IMR-90 (cell line): Measurements from ENCODE around the gene LEMD1. TPM values are rescaled to one million over a fixed set of nuclear protein-coding genes. Genes with fewer than 3 reads are reported as not detected.

Experiments
- ATAC-seq: fragments of 200-7000 bp; cut with Tn5 transposase; 2 replicates; pipeline ENCODE4 v1.9.1; 2020; ENCODE audit warnings: low read depth, mild to moderate bottlenecking, moderate library complexity
- BruUV-seq: library from RNA; stranded (reverse); fragments of 400-500 nt; replicated peaks from 2 replicates; lab custom pipeline; 2021; lab: Mats Ljungman, UMichigan
- CTCF ChIA-PET: fragments of 300-600 bp; formaldehyde crosslinking; extraction: SDS; loops from one replicate; lab custom pipeline; 2021; ENCODE audit warnings: antibody characterized with exemption; lab: Yijun Ruan, JAX
- POLR2A ChIA-PET: fragments of 300-600 bp; sonication (Branson Sonifier 250); formaldehyde crosslinking; loops from one replicate; lab custom pipeline; 2022; ENCODE audit warnings: antibody characterized with exemption; ENCODE audit not compliant: unreplicated experiment; lab: Charles Lee
- DNase-seq: peaks from one replicate; pipeline ENCODE4 v3.0.0; 2013
- H2AFZ ChIP-seq: replicated peaks from 2 replicates; pipeline ENCODE3; 2013; ENCODE audit warnings: low read length, mild to moderate bottlenecking; ENCODE audit not compliant: poor library complexity
- H2AK5ac ChIP-seq: 2 replicates; pipeline ENCODE4 v1.6.1; 2013; ENCODE audit warnings: low read depth, low read length, inconsistent platforms
- H2AK9ac ChIP-seq: replicated peaks from 2 replicates; pipeline ENCODE3; 2013; ENCODE audit warnings: mild to moderate bottlenecking, low read depth, low read length, moderate library complexity; ENCODE audit not compliant: poor library complexity
- H2BK120ac ChIP-seq: 2 replicates; pipeline ENCODE4 v1.6.1; 2013; ENCODE audit warnings: low read depth, low read length, inconsistent platforms
- H2BK15ac ChIP-seq: 3 replicates; pipeline ENCODE4 v1.6.1; 2013; ENCODE audit warnings: low read depth, low read length, inconsistent platforms
- H2BK20ac ChIP-seq: 2 replicates; pipeline ENCODE4 v1.6.1; 2013; ENCODE audit warnings: low read depth, mild to moderate bottlenecking, inconsistent platforms, low read length, moderate library complexity
- H2BK5ac ChIP-seq: 2 replicates; pipeline ENCODE4 v1.6.1; 2013; ENCODE audit warnings: mild to moderate bottlenecking, low read depth, low read length, inconsistent platforms; ENCODE audit not compliant: poor library complexity, severe bottlenecking
- H3K14ac ChIP-seq: replicated peaks from 2 replicates; pipeline ENCODE4 v1.6.1; 2013; ENCODE audit warnings: low read depth, low read length, inconsistent platforms
- H3K18ac ChIP-seq: 2 replicates; pipeline ENCODE4 v1.6.1; 2013; ENCODE audit warnings: low read depth, low read length, control low read depth
- H3K23ac ChIP-seq: 2 replicates; pipeline ENCODE4 v1.6.1; 2013; ENCODE audit warnings: low read depth, low read length, inconsistent platforms
- H3K27ac ChIP-seq: 2 replicates; pipeline ENCODE4 v1.5.1; 2013; ENCODE audit warnings: mild to moderate bottlenecking, control low read depth, low read length; ENCODE audit not compliant: insufficient read depth
- H3K27me3 ChIP-seq: 2 replicates; pipeline ENCODE4 v1.6.1; 2013; ENCODE audit warnings: low read length; ENCODE audit not compliant: control insufficient read depth, insufficient read depth
- H3K36me3 ChIP-seq: 2 replicates; pipeline ENCODE4 v1.6.1; 2013; ENCODE audit warnings: low read length, mixed read lengths; ENCODE audit not compliant: control insufficient read depth, insufficient read depth
- H3K4ac ChIP-seq: 2 replicates; pipeline ENCODE4 v1.6.1; 2013; ENCODE audit warnings: low read depth, low read length, inconsistent platforms
- H3K4me1 ChIP-seq: 2 replicates; pipeline ENCODE4 v1.6.1; 2013; ENCODE audit warnings: low read length, mixed read lengths; ENCODE audit not compliant: control insufficient read depth, insufficient read depth
- H3K4me2 ChIP-seq: 2 replicates; pipeline ENCODE4 v1.6.1; 2013; ENCODE audit warnings: low read depth, mild to moderate bottlenecking, control low read depth, low read length, moderate library complexity
- H3K4me3 ChIP-seq: 2 replicates; pipeline ENCODE4 v1.5.1; 2013; ENCODE audit warnings: low read depth, mild to moderate bottlenecking, control low read depth, low read length, moderate library complexity; ENCODE audit not compliant: insufficient read depth
- H3K56ac ChIP-seq: 2 replicates; pipeline ENCODE4 v1.6.1; 2013; ENCODE audit warnings: low read length, inconsistent platforms; ENCODE audit not compliant: insufficient read depth; ENCODE audit errors: extremely low read depth
- H3K79me1 ChIP-seq, 2 experiments: 2 replicates each; pipeline ENCODE4 v1.6.1; 2013; ENCODE audit warnings: low read length in 2 of 2, inconsistent platforms in 1 of 2, low read depth in 1 of 2
- H3K9ac ChIP-seq: 2 replicates; pipeline ENCODE4 v1.6.1; 2013; ENCODE audit warnings: low read depth, low read length, control low read depth
- H3K9me1 ChIP-seq: 2 replicates; pipeline ENCODE4 v1.6.1; 2013; ENCODE audit warnings: low read length, inconsistent platforms; ENCODE audit not compliant: insufficient read depth
- H3K9me3 ChIP-seq: 2 replicates; pipeline ENCODE4 v1.6.1; 2013; ENCODE audit warnings: low read length; ENCODE audit not compliant: control insufficient read depth, insufficient read depth
- H4K20me1 ChIP-seq: 2 replicates; pipeline ENCODE4 v1.6.1; 2013; ENCODE audit warnings: low read length, inconsistent platforms; ENCODE audit not compliant: insufficient read depth
- H4K5ac ChIP-seq: 2 replicates; pipeline ENCODE4 v1.6.1; 2013; ENCODE audit warnings: mild to moderate bottlenecking, low read depth, low read length, control low read depth
- H4K8ac ChIP-seq, 2 experiments: 2 replicates each; pipeline ENCODE4 v1.6.1; 2013; ENCODE audit warnings: low read depth in 2 of 2, low read length in 2 of 2, control low read depth in 1 of 2, inconsistent platforms in 1 of 2
- H4K91ac ChIP-seq: 2 replicates; pipeline ENCODE4 v1.6.1; 2013; ENCODE audit warnings: low read depth, low read length, inconsistent platforms; ENCODE audit not compliant: insufficient read depth
- CEBPB ChIP-seq: IDR thresholded peaks from 2 replicates; pipeline ENCODE4 v1.6.1; 2012; ENCODE audit warnings: low read depth, low read length, improper control_type of control experiment
- MAFK ChIP-seq: IDR thresholded peaks from 2 replicates; pipeline ENCODE4 v1.6.1; 2012; ENCODE audit warnings: low read depth, low read length, improper control_type of control experiment
- MXI1 ChIP-seq: IDR thresholded peaks from 2 replicates; pipeline ENCODE4 v1.6.1; 2012; ENCODE audit warnings: low read depth, mild to moderate bottlenecking, low read length, moderate library complexity, borderline replicate concordance
- NFE2L2 ChIP-seq: fragments of 150-350 bp; IDR thresholded peaks from 2 replicates; pipeline ENCODE4 v1.6.1; 2016; ENCODE audit warnings: low read depth, mild to moderate bottlenecking, low read length
- RAD21 ChIP-seq: IDR thresholded peaks from 2 replicates; pipeline ENCODE4 v1.6.1; 2012; ENCODE audit warnings: low read length, improper control_type of control experiment
- RCOR1 ChIP-seq: IDR thresholded peaks from 2 replicates; pipeline ENCODE4 v1.6.1; 2012; ENCODE audit warnings: mild to moderate bottlenecking, low read length, improper control_type of control experiment; ENCODE audit not compliant: insufficient replicate concordance
- RFX5 ChIP-seq: IDR thresholded peaks from 2 replicates; pipeline ENCODE4 v1.8.0; 2012; ENCODE audit warnings: low read depth, mild to moderate bottlenecking, low read length, moderate library complexity
- WGBS, 2 experiments: methylation state at CpG; one replicate each; pipeline versions ENCODE4 v1.1.5 to v1.1.7; 2013; ENCODE audit warnings: missing lambda C conversion rate in 2 of 2; ENCODE audit not compliant: insufficient read length in 1 of 2; ENCODE audit errors: extremely low coverage in 2 of 2; 5-methylcytosine and 5-hydroxymethylcytosine counted together
- dilution Hi-C: fragments of 300-500 bp; cut with HindIII; formaldehyde crosslinking; loops from one replicate; pipeline ENCODE4 v1.14.3; 2018; ENCODE audit warnings: low sequenced_read_pairs; ENCODE audit not compliant: unreplicated experiment
- in situ Hi-C: fragments of 300-500 bp; cut with MboI; formaldehyde crosslinking; loops from 3 replicates; pipeline ENCODE4 v1.14.3; 2019; ENCODE audit warnings: low sequenced_read_pairs, inconsistent platforms, mixed read lengths
- intact Hi-C: fragments of 100-400 bp; cut with micrococcal nuclease; formaldehyde crosslinking; loops from 2 replicates; pipeline ENCODE4 v1.10.0; 2022
- polyA plus RNA-seq, 3 experiments: library from polyadenylated mRNA; depleted of rRNA; stranded (reverse); fragments of >200 nt; gene quantifications; 2 replicates each; pipeline ENCODE4 v1.2.3, GENCODE V29; 2012; ENCODE audit warnings: low replicate concordance in 1 of 3
- total RNA-seq: library from RNA; depleted of rRNA; stranded (reverse); fragments of >200 nt; gene quantifications from 2 replicates; pipeline ENCODE4 v1.2.3, GENCODE V29; 2012
- TF ChIP-seq, protein P1 (sequence below): fragments of 150-350 bp; IDR thresholded peaks from 2 replicates; pipeline ENCODE4 v1.6.1; 2017; ENCODE audit warnings: mild to moderate bottlenecking, antibody characterized with exemption, low read length, low read depth
- TF ChIP-seq, protein P2 (sequence below): conservative IDR thresholded peaks from 2 replicates; pipeline ENCODE4 v1.5.1; 2012; ENCODE audit warnings: mild to moderate bottlenecking, low read depth, low read length, improper control_type of control experiment

LEMD1 gene
- total and polyA plus RNA-seq, 2 of the 4 experiments (the other 2 are of a cell fraction), result not detected

DNA sequence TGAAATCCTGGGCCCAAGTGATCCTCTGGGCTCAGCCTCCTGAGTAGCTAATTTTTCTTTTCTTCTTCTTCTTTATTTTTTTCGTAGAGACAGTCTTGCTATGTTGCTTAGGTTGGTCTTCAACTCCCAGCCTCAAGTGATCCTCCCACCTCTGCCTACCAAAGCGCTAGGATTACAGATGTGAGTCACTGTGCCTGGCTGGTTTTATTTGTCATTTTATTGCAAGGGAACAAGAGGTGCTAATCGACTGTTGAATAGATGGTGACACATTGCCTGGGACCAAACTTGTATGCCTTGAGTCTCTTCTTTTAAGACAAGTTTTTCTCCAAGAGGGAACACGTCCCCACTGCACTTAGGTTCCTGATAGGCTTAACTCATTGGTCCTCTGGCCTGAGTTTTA, 45.1 kb downstream of the LEMD1 start:
- H3K4me2 ChIP-seq, result no peak overlapping the region
- no peak overlapping the region for H3K4me3 ChIP-seq
- peaks cover 21% of the 10 kb centered on the region for H3K4me1 ChIP-seq
- H4K8ac ChIP-seq, result no peak overlapping the region
- H4K20me1 ChIP-seq, result peaks cover 4% of the 10 kb centered on the region; the same call in 1 of the 2 replicates
- H3K9me3 ChIP-seq, result no peaks in the 10 kb centered on the region
- ChIA-PET CTCF (interaction anchor here (1.1 kb wide), 1 partner anchor 109 kb away, joined by 3 read pairs; no protein-coding TSS in a partner anchor), POLR2A (no interaction called here)
- no peak overlapping the region for H3K9ac ChIP-seq
- no peaks in the 10 kb centered on the region for H3K36me3 ChIP-seq
- no peak overlapping the region for H2AFZ ChIP-seq
- in situ Hi-C loops, result no loop called here
- H3K27ac ChIP-seq, result no peak overlapping the region
- no peak overlapping the region for H3K18ac ChIP-seq
- no peak overlapping the region for H3K56ac ChIP-seq
- H2AK9ac ChIP-seq, result no peak overlapping the region
- H2BK120ac ChIP-seq, result no peak overlapping the region
- H3K14ac ChIP-seq, result no peak overlapping the region
- intact Hi-C loops, result no loop called here
- no peak overlapping the region for H4K5ac ChIP-seq
- H3K27me3 ChIP-seq, result peaks cover 22% of the 10 kb centered on the region
- H4K91ac ChIP-seq, result no peak overlapping the region
- H3K79me1 ChIP-seq, result no peaks in the 10 kb centered on the region
- BruUV-seq, result no TSS peak
- H3K9me1 ChIP-seq, result peaks cover 17% of the 10 kb centered on the region
- no peak overlapping the region for H2BK20ac ChIP-seq
- DNase-seq, result no peak
- H2BK15ac ChIP-seq, result no peak overlapping the region
- dilution Hi-C loops, result no loop called here
- no peak overlapping the region for H2AK5ac ChIP-seq
- no peak overlapping the region for H2BK5ac ChIP-seq
- H3K23ac ChIP-seq, result no peak overlapping the region
- WGBS, 2 experiments, result no CpG with 5 or more reads among the region's 4 CpGs
- H3K4ac ChIP-seq, result no peak overlapping the region
- TF ChIP-seq, protein P1, sequence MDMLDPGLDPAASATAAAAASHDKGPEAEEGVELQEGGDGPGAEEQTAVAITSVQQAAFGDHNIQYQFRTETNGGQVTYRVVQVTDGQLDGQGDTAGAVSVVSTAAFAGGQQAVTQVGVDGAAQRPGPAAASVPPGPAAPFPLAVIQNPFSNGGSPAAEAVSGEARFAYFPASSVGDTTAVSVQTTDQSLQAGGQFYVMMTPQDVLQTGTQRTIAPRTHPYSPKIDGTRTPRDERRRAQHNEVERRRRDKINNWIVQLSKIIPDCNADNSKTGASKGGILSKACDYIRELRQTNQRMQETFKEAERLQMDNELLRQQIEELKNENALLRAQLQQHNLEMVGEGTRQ, result no peak
- TF ChIP-seq MAFK (no peak), RCOR1 (no peak), MXI1 (no peak), NFE2L2 (no peak), RFX5 (no peak), RAD21 (no peak), CEBPB (no peak)
- TF ChIP-seq, protein P2, sequence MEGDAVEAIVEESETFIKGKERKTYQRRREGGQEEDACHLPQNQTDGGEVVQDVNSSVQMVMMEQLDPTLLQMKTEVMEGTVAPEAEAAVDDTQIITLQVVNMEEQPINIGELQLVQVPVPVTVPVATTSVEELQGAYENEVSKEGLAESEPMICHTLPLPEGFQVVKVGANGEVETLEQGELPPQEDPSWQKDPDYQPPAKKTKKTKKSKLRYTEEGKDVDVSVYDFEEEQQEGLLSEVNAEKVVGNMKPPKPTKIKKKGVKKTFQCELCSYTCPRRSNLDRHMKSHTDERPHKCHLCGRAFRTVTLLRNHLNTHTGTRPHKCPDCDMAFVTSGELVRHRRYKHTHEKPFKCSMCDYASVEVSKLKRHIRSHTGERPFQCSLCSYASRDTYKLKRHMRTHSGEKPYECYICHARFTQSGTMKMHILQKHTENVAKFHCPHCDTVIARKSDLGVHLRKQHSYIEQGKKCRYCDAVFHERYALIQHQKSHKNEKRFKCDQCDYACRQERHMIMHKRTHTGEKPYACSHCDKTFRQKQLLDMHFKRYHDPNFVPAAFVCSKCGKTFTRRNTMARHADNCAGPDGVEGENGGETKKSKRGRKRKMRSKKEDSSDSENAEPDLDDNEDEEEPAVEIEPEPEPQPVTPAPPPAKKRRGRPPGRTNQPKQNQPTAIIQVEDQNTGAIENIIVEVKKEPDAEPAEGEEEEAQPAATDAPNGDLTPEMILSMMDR, result no peak
- ATAC-seq, result no peak
